IPS DF 6.9 (cell line): Measurements from ENCODE around the gene FAM149B1.
A peak's percentile ranks its signal among the peaks of the same experiment; 100 is the strongest.
"Not testable (repeated sequence)": the region's sequence is repeated elsewhere in the genome, so short reads cannot be mapped to it uniquely, and the experiment has no call there.

Experiments
- DNase-seq: peaks from one replicate; pipeline ENCODE4 v3.0.0-alpha.2; 2013; ENCODE audit warnings: low read depth, low spot score
- H3K27ac ChIP-seq: one replicate; pipeline ENCODE4 v1.5.1; 2013; ENCODE audit warnings: low read length, control low read depth
- H3K27me3 ChIP-seq: 2 replicates; pipeline ENCODE4 v1.6.1; 2013; ENCODE audit warnings: mild to moderate bottlenecking, low read length; ENCODE audit not compliant: control insufficient read depth, insufficient read depth
- H3K36me3 ChIP-seq: 2 replicates; pipeline ENCODE4 v1.6.1; 2013; ENCODE audit warnings: low read length; ENCODE audit not compliant: control insufficient read depth, insufficient read depth
- H3K4me1 ChIP-seq: 2 replicates; pipeline ENCODE4 v1.6.1; 2013; ENCODE audit warnings: low read length; ENCODE audit not compliant: control insufficient read depth, insufficient read depth
- H3K4me3 ChIP-seq: 2 replicates; pipeline ENCODE4 v1.5.1; 2013; ENCODE audit warnings: mild to moderate bottlenecking, low read length
- H3K9me3 ChIP-seq: 2 replicates; pipeline ENCODE4 v1.6.1; 2013; ENCODE audit warnings: low read length, inconsistent platforms; ENCODE audit not compliant: control insufficient read depth, insufficient read depth
- WGBS: extraction: QIAGEN DNeasy Blood & Tissue Kit; methylation state at CpG from one replicate; pipeline ENCODE4 v1.1.7; 2013; ENCODE audit warnings: mixed read lengths, missing lambda C conversion rate; ENCODE audit not compliant: insufficient read length, insufficient coverage; 5-methylcytosine and 5-hydroxymethylcytosine counted together

Gene FAM149B1

DNA sequence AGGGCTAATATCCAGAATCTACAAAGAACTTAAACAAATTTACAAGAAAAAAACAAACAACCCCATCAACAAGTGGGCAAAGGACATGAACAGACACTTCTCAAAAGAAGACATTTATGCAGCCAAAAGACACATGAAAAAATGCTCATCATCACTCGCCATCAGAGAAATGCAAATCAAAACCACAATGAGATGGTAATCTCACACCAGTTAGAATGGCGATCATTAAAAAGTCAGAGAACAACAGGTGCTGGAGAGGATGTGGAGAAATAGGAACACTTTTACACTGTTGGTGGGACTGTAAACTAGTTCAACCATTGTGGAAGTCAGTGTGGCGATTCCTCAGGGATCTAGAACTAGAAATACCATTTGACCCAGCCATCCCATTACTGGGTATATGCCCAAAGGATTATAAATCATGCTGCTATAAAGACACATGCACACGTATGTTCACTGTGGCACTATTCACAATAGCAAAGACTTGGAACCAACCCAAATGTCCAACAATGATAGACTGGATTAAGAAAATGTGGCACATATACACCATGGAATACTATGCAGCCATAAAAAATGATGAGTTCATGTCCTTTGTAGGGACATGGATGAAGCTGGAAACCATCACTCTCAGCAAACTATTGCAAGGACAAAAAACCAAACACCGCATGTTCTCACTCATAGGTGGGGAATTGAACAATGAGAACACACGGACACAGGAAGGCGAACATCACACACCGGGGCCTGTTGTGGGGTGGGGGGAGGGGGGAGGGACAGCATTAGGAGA lies 17.1 kb upstream of the FAM149B1 start:
- not testable (repeated sequence) for H3K9me3 ChIP-seq, H3K27me3 ChIP-seq, H3K27ac ChIP-seq, H3K4me1 ChIP-seq, H3K4me3 ChIP-seq, H3K36me3 ChIP-seq, DNase-seq
- WGBS = no CpG with 5 or more reads among the region's 8 CpGs

DNA sequence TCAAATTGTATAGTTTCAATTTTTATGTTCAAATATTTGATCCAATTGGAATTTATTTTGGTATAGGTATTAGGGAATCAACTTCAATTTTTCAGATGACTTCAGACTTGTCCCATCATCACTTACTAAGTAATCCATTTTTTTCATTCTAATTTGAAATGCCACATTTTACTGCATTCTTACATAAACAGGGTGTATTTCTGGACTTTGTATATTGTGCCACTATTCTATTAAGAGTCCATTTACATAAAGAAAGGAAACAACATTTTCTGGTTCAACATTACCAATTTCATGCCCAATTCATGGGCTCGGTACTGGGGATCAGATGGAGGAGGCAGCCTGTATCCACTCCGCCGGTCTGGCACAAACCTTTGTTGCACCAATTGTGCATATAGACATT lies 15.9 kb upstream of the FAM149B1 start:
- H3K4me1 ChIP-seq = no peaks in the 10 kb centered on the region
- no peaks in the 10 kb centered on the region for H3K27me3 ChIP-seq
- peaks cover 6% of the 10 kb centered on the region; the same call in 1 of the 2 replicates for H3K36me3 ChIP-seq
- no peak overlapping the region for H3K27ac ChIP-seq
- no peak overlapping the region for H3K4me3 ChIP-seq
- H3K9me3 ChIP-seq = no peaks in the 10 kb centered on the region
- no CpG with 5 or more reads among the region's 3 CpGs for WGBS
- no peak for DNase-seq

DNA sequence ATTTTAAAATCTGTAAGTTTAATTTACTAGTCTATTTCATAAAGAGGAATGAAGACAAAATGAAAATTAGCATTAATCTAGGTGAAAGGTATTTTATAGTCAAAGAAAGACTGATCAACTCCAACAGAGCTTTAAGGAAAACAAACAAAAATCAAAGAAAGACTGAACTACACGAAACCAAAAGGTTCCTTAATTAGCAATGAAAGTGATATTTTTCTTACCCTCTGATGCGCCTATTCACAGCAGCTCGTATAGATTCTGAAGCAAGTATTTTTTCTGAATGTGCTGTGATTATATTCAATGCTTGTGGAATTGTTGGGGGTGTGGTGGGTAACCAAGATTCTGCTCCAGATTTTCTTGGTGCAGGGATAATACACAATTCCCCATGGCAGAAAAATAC lies 11.9 kb upstream of the FAM149B1 start:
- Histone ChIP-seq H3K27me3 (no peaks in the 10 kb centered on the region), H3K36me3 (peaks cover 5% of the 10 kb centered on the region; the same call in 1 of the 2 replicates), H3K27ac (no peak overlapping the region), H3K4me1 (no peaks in the 10 kb centered on the region), H3K4me3 (no peak overlapping the region), H3K9me3 (no peaks in the 10 kb centered on the region)
- no CpG with 5 or more reads among the region's 3 CpGs for WGBS
- no peak for DNase-seq

DNA sequence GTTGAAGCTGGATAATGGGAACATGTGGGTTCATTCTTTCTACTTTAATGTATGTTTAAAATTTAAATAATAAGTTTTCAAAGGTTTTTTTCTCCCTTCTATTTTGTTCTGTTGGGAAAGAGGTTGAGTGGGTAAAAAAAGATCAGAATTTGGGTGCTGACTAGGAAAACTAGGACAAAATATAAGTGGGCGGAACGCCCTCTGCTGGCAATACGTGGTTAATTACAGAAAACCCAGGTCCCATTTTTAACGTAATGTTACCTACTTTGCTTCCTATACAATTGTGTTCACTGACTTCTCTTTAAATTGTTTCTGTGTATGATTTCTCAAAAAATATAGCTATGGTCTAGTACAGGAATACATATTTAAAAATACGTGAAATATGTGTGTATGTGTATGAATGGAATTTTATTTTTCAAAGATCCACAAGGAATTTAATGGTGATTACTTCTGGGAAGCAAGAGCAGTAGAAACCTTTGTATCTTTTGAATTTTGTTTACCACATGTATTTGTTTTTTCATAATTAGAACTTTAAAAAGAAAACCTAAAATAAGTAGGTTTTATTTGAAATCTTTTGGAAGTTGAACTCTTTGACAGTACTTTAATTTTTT lies 8.8 kb upstream of the FAM149B1 start:
- Histone ChIP-seq H3K36me3 (peaks cover 8% of the 10 kb centered on the region; the same call in 1 of the 2 replicates), H3K4me3 (no peak overlapping the region), H3K9me3 (no peaks in the 10 kb centered on the region), H3K27ac (no peak overlapping the region), H3K27me3 (no peaks in the 10 kb centered on the region), H3K4me1 (no peaks in the 10 kb centered on the region)
- no CpG with 5 or more reads among the region's 5 CpGs for WGBS
- peak; percentile 9 for DNase-seq

DNA sequence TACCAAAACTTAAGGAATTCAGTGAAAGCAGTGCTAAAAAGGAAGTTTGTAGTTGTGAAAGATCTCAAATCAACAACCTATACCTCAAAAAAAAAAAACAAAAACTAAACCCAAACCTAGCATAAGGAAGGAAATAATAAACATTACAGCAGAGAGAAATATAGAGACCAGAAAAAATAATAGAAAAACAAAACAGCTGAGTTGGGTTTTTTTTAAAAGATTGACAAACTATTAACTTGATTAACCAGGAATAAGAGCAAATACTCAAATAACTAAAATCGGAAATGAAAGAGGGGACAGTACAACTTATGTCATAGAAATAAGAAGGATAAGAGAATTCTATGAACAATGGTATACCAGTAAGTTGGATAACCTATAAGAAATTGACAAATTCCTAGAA lies 6.8 kb upstream of the FAM149B1 start:
- Histone ChIP-seq H3K27me3 (no peaks in the 10 kb centered on the region), H3K27ac (no peak overlapping the region), H3K4me3 (no peak overlapping the region), H3K36me3 (peaks cover 8% of the 10 kb centered on the region; the same call in 1 of the 2 replicates), H3K4me1 (no peaks in the 10 kb centered on the region), H3K9me3 (no peaks in the 10 kb centered on the region)
- no peak for DNase-seq
- WGBS = no CpG with 5 or more reads among the region's 1 CpG

DNA sequence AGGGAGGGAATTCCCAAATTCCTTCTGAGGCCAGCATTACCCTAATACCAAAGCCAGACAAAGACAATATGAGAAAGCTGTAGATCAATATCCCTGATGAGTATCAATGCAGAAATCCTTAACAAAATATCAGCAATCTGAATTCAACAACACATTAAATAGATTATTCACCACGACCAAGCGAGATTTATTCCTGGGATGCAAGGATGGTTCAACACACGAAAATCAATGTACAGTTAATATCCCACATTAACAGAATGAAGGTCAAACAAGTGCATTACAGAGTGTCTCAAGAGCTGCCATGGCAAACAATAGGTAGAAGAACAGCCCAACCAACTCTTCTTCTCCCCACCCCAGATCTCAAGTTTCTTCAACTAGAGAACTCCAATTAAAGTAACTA lies 6.3 kb upstream of the FAM149B1 start:
- DNase-seq = no peak
- H3K27ac ChIP-seq = no peak overlapping the region
- peaks cover 8% of the 10 kb centered on the region; the same call in 1 of the 2 replicates for H3K36me3 ChIP-seq
- no CpG with 5 or more reads among the region's 3 CpGs for WGBS
- no peaks in the 10 kb centered on the region for H3K27me3 ChIP-seq
- H3K4me3 ChIP-seq = no peak overlapping the region
- no peaks in the 10 kb centered on the region for H3K9me3 ChIP-seq
- H3K4me1 ChIP-seq = no peaks in the 10 kb centered on the region

DNA sequence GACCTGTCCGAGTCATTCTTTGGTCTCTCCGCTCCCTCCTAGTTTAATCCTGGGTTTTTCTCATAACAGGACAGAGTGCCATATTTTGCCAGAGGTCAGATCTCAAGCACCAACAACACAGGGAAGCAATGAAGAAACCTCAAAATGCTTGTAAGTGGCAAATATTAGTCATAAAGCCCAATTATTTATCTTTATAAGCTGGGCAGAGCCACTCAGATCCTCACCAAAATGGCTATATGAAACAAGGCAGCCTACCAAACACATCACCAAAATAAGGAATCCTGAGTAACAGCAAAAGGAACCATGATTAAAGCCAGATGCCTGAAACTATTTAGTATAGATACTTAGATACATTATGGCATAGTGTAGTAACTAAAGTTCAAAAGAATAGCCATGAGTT lies 4.8 kb upstream of the FAM149B1 start:
- no peak for DNase-seq
- Histone ChIP-seq H3K36me3 (peaks cover 8% of the 10 kb centered on the region; the same call in 1 of the 2 replicates), H3K27ac (no peak overlapping the region), H3K27me3 (no peaks in the 10 kb centered on the region), H3K9me3 (no peaks in the 10 kb centered on the region), H3K4me1 (no peaks in the 10 kb centered on the region), H3K4me3 (no peak overlapping the region)
- no CpG with 5 or more reads among the region's 2 CpGs for whole genome bisulfite sequencing

DNA sequence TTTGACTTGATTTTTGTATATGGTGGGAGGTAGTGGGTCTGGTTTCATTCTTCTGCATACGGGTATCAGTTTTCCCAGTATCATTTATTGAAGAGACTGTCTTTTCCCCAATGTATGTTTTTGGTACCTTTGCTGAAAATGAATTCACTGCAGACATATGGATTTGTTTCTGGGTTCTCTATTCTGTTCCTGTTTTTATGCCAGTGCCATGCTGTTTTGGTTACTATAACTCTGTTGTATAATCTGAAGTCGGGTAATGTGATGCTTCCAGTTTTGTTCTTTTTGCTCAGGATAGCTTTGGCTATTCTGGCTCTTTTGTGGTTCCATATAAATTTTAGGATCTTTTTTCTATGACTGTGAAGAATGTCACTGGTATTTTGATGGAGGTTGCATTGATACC lies 947 bp upstream of the FAM149B1 start:
- no peaks in the 10 kb centered on the region for H3K4me1 ChIP-seq
- WGBS = no CpG with 5 or more reads among the region's 2 CpGs
- no peak overlapping the region for H3K27ac ChIP-seq
- H3K27me3 ChIP-seq = no peaks in the 10 kb centered on the region
- H3K9me3 ChIP-seq = no peaks in the 10 kb centered on the region
- H3K4me3 ChIP-seq = no peak overlapping the region
- DNase-seq = no peak
- H3K36me3 ChIP-seq = peaks cover 6% of the 10 kb centered on the region; the same call in 1 of the 2 replicates

DNA sequence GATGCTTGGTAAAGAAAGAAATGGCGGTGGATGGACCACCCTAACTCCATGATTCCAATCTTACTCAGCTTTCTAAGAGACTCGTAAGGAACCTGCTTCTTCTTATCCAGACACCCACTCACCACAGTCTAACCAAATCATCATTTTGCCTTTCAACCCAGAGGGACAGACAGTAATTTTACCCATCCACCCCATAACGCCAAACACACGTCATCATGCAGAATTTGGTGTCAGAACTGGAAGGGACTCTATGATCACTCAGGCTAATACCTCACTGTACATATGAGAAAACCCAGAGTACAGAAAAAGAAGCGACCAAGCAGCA lies 499 bp upstream of the FAM149B1 start:
- Histone ChIP-seq H3K9me3 (no peaks in the 10 kb centered on the region), H3K27me3 (no peaks in the 10 kb centered on the region), H3K4me1 (no peaks in the 10 kb centered on the region), H3K27ac (no peak overlapping the region), H3K36me3 (peaks cover 6% of the 10 kb centered on the region; the same call in 1 of the 2 replicates), H3K4me3 (peak overlapping the region; percentile 85)
- no CpG with 5 or more reads among the region's 5 CpGs for WGBS
- DNase-seq = no peak

DNA sequence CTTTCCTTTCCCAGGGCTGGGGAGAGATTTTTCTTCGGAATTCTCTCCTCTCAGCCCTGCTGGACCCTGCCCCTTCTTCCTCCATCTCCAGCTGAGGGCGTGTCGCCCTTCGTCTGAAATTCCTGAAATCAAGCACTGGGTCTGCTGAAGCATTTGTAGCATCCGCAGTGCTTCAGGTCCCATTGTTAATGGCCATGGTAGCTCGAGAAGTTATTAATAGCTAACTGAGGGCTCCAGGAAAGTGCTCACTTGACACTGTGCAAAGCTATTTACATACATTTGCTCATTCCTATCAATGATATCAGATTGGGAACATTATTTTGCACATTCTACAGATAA lies 515 bp downstream of the FAM149B1 start:
- H3K4me3 ChIP-seq = peak overlapping the region; percentile 85; the same call in 1 of the 2 replicates
- no peaks in the 10 kb centered on the region for H3K9me3 ChIP-seq
- no CpG with 5 or more reads among the region's 6 CpGs for WGBS
- DNase-seq = no peak
- H3K27ac ChIP-seq = no peak overlapping the region
- H3K36me3 ChIP-seq = no peaks in the 10 kb centered on the region; the same call in 1 of the 2 replicates
- H3K4me1 ChIP-seq = no peaks in the 10 kb centered on the region
- H3K27me3 ChIP-seq = no peaks in the 10 kb centered on the region

DNA sequence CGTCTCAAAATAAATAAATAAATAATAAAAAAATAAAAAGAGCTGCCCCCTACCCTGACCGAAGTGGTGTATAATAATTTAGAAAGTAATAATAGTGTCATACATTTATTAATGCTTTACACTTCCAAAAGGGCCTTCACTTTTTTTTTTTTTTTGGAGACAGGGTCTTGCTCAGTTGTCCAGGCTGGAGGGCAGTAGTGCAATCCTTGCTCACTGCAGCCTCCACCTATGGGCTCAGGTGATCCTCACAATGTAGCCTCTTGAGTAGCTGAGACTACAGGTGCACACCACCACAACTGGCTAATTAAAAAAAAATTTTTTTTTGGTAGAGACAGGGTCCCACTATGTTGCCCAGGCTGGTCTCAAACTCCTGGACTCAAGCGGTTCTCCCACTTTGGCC lies 1.4 kb downstream of the FAM149B1 start:
- Histone ChIP-seq H3K27me3 (no peaks in the 10 kb centered on the region), H3K9me3 (no peaks in the 10 kb centered on the region), H3K36me3 (no peaks in the 10 kb centered on the region), H3K4me1 (no peaks in the 10 kb centered on the region), H3K27ac (no peak overlapping the region), H3K4me3 (no peak overlapping the region)
- no peak for DNase-seq
- WGBS = no CpG with 5 or more reads among the region's 3 CpGs
